ENCODE measurements around the gene FHL5. TPM values are rescaled to one million over a fixed set of nuclear protein-coding genes. Genes with fewer than 3 reads are reported as not detected.

Gene FHL5
- polyA plus RNA-seq, 1 experiment, result not detected

DNA sequence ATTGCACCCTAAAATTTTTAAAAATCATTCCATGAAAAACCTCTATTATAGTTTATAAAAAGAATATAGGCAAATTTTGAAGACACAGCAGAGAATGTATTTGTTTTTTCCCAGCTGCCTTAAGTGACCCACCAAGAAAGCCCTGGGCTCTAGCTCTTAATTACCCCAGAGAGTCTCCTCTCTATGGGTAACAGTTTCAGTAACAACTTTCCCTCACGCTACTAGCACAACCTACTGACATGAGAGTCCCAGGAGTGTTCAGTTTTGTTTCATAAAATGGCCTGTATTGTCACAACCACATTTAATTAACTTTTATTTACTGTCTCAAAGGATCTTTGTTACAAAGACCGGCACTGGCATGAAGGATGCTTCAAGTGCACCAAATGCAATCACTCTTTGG lies 41.5 kb downstream of the FHL5 start:
- POLR2A ChIA-PET, result no interaction called here
- Histone ChIP-seq H3K9me3 (ENCODE audit: control insufficient read depth, insufficient read depth, low read length) (no peaks in the 10 kb centered on the region), H3K4me3 (ENCODE audit: low read depth, low read length) (no peak overlapping the region), H3K27ac (ENCODE audit: low read depth, low read length) (no peak overlapping the region), H3K27me3 (ENCODE audit: control insufficient read depth, insufficient read depth, low read length) (no peaks in the 10 kb centered on the region)
- no peak for DNase-seq (ENCODE audit: low read depth, low spot score)
- CTCF ChIA-PET, result no interaction called here
- no peak for TF ChIP-seq CTCF (IDR thresholded peaks at IDR 0.05; ENCODE audit: low read depth, low read length)

DNA sequence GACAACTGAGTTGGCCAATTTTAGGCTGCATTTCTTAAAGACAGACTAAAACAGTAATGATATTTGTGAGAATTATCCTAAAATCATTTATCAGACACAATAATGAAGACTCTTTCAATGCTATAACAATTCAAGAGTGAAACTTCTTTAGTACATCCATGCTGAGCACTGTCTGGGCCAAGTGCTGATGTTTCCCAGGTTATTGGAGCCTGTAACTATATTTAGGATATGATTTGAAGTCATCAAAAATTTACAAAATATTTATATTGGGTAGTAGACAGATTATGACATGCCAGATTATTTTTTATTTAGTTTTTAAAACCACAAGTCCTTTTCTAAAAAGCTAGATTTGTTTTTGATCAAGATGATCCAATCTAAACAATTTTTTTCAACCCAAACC lies 45.1 kb downstream of the FHL5 start:
- no peak for TF ChIP-seq CTCF (IDR thresholded peaks at IDR 0.05; ENCODE audit: low read depth, low read length)
- Histone ChIP-seq H3K27me3 (ENCODE audit: control insufficient read depth, insufficient read depth, low read length) (no peaks in the 10 kb centered on the region), H3K4me3 (ENCODE audit: low read depth, low read length) (no peak overlapping the region), H3K27ac (ENCODE audit: low read depth, low read length) (no peak overlapping the region), H3K9me3 (ENCODE audit: control insufficient read depth, insufficient read depth, low read length) (no peaks in the 10 kb centered on the region)
- DNase-seq (ENCODE audit: low read depth, low spot score), result no peak
- ChIA-PET POLR2A (no interaction called here), CTCF (no interaction called here)

DNA sequence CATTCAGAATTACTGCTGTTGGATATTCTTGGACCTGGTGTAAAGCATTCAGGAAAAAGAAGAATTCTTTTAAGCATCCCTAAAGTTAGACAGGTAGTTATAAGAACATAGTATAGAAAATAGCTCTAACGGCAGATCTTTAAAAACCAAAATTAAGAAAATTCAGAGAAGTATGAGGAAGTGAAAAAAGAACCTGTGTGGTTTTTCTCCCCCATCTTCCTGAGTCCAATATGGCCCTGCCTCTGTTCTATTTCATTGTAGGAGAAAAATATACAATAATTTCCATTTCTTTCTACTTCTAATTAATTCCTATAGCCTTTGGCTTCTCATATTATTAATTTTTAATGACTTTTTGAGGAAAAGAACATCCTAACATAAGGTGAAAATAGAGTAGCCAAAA lies 47.1 kb downstream of the FHL5 start:
- TF ChIP-seq CTCF (IDR thresholded peaks at IDR 0.05; ENCODE audit: low read depth, low read length), result no peak
- no peak overlapping the region for H3K27ac ChIP-seq (ENCODE audit: low read depth, low read length)
- no peak overlapping the region for H3K4me3 ChIP-seq (ENCODE audit: low read depth, low read length)
- POLR2A ChIA-PET, result no interaction called here
- no peaks in the 10 kb centered on the region for H3K27me3 ChIP-seq (ENCODE audit: control insufficient read depth, insufficient read depth, low read length)
- H3K9me3 ChIP-seq (ENCODE audit: control insufficient read depth, insufficient read depth, low read length), result no peaks in the 10 kb centered on the region
- no peak for DNase-seq (ENCODE audit: low read depth, low spot score)
- CTCF ChIA-PET, result no interaction called here

DNA sequence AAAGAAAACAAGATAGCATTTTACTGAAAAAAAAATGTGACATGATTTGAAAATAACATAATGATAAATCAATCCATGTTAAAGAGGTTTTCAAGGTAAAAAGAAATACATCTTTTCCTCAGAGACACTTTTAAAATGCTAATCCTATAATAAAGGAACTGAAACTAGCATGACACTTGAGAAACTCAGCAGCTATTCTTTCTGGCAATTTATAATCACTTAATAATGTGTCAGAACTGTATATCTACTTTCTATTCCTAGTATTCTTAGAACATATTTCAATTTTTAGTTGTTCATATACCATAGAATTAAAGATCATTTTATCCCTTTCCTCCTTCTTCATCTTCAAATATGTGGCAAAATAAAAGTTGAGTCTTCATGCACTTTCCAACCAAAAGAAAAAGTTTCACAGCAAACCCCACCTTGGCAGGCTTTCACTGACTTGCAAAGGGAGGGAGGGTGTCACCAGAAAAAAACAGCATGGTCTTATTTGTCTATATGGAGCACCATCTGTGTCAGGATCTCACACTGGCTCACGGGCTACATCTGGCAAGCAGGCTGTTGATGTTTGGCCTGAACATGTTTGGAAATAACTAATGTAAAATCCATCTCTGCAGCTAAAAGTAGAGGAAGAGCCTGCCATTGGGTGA lies 48.5 kb downstream of the FHL5 start:
- no peak for DNase-seq (ENCODE audit: low read depth, low spot score)
- Histone ChIP-seq H3K4me3 (ENCODE audit: low read depth, low read length) (no peak overlapping the region), H3K27me3 (ENCODE audit: control insufficient read depth, insufficient read depth, low read length) (no peaks in the 10 kb centered on the region), H3K27ac (ENCODE audit: low read depth, low read length) (no peak overlapping the region), H3K9me3 (ENCODE audit: control insufficient read depth, insufficient read depth, low read length) (no peaks in the 10 kb centered on the region)
- ChIA-PET POLR2A (no interaction called here), CTCF (interaction anchor here (1.0 kb wide), 1 partner anchor 16 kb away, joined by 3 read pairs; no protein-coding TSS in a partner anchor)
- no peak for TF ChIP-seq CTCF (IDR thresholded peaks at IDR 0.05; ENCODE audit: low read depth, low read length)

DNA sequence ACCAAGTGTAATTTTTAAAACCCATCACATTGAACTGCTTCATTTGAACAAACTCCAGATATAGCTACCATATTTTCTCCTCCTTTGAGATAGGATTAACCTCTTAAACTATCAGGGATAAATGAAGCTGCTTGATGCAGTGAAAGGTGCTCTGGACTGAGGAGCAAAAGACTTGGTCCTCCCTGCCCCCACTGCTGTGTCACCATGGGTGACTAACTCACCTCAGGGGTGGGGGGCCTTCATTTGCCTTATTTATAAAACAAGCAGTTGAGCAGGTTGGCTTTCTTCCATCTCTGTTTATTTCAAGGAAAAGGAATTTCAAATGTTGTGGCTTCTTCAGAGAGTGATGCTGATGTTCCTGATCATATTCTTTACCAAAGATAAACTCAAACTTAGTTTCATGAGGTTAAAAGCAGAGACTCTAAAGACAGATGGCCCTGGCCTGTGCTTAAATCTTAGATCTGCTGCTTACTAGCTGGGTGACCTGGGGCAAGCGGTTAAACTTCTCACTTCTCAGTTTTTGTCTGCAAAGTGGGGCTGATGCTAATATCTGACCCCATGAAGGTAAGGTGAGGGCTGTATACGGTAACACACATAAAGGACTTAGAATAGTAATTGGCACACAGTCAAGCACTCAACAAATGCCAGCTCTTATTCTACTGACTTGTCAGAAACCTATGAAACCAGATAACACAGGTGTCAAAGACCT lies 50.5 kb downstream of the FHL5 start:
- no peak for DNase-seq (ENCODE audit: low read depth, low spot score)
- Histone ChIP-seq H3K9me3 (ENCODE audit: control insufficient read depth, insufficient read depth, low read length) (no peaks in the 10 kb centered on the region), H3K27me3 (ENCODE audit: control insufficient read depth, insufficient read depth, low read length) (no peaks in the 10 kb centered on the region), H3K27ac (ENCODE audit: low read depth, low read length) (no peak overlapping the region), H3K4me3 (ENCODE audit: low read depth, low read length) (no peak overlapping the region)
- POLR2A ChIA-PET, result no interaction called here
- no peak for TF ChIP-seq CTCF (IDR thresholded peaks at IDR 0.05; ENCODE audit: low read depth, low read length)
- CTCF ChIA-PET, result interaction anchor here (1.0 kb wide), 1 partner anchor 14 kb away, joined by 3 read pairs; no protein-coding TSS in a partner anchor

Data from AG04450 (cell line).